GM19035 (cell line): ENCODE measurements around the gene LLCFC1.

Source experiments
- ATAC-seq: cut with Tn5 transposase; IDR thresholded peaks from one replicate; pipeline ENCODE4 v1.9.1; 2021; ENCODE audit not compliant: unreplicated experiment

LLCFC1 gene

DNA sequence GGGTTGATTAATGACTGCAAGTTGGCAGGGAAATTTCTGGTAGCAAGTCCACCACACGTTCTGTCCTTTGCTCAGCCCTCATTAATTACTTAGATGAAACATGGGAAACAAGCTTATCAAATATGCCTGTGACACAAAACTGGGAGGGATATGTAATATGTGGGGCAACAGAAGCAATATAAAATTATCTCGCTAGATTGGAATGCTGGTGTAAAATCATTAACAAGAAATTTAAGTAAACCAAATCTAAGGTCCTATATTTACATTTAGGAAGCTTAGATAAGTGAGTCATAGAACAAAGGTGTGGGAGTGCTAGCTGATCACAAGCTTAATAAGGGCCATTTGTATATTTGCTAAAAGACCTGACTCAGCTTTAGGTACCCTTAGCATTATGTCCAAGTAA, 29.3 kb upstream of the LLCFC1 start:
- no peak for ATAC-seq

- ATAC-seq: no peak
These were observed 28.8 kb upstream of the LLCFC1 start for GRCh38 chr7:142910481-142910880.

- no peak for ATAC-seq
These were observed 26.2 kb upstream of the LLCFC1 start for GRCh38 chr7:142913051-142913450.

DNA sequence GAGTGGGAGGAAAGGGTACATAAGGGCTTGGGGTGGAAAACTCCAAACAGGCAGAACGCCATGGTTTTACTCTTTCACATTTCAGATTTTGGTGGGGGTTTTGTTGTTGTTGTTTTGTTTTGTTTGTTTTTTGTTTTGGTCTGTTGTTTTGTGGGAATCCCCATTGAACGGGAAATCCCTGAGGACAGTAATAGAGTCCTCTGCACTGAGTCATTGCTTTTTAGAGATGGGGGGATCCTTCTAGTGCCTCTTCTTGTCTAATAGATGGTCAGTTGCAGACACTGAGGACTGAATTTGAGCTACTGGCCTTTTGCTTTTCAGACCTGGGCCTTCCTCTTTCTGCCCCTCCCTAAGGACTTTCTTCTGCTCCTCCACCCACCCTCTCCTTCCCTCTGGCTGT, 25.7 kb upstream of the LLCFC1 start:
- no peak for ATAC-seq

DNA sequence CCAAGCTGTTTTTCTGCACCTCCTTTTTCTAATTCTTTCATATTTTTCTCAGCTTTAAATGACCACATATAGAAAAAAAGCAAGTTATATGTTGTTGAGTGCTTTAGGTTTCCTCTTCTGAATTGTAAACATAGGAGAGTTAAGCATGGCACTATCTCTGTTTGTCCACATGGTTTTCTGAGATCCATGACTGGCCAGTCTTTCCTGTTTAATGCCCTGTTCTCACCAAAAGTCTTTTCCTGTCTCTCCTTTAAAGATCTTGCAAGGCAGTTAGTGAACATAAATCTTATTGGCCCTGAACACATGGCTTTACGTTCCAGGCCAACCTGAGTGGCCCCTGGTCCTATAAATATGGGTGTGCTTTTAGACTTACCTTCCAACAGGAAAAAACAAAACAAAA, 25.2 kb upstream of the LLCFC1 start:
- ATAC-seq: no peak

DNA sequence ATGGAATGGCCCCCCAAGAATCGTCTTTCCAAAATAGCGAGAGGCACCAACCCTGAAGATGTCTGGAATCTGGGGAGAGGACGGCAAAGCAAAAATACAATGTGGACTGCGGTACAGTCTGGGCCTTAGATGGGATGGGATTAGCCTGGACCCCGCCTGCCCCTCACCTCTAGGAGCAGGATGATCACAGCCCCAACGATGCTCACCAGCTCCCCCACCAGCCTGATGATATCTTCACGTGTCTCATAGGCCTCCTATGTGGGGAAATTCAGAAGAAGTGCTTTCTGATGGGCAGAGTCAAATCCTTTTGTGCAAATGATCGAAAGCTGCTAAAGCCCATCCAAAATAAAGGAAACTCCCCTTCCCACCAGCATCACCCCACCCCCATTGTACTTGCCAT, 24.0 kb upstream of the LLCFC1 start:
- no peak for ATAC-seq

DNA sequence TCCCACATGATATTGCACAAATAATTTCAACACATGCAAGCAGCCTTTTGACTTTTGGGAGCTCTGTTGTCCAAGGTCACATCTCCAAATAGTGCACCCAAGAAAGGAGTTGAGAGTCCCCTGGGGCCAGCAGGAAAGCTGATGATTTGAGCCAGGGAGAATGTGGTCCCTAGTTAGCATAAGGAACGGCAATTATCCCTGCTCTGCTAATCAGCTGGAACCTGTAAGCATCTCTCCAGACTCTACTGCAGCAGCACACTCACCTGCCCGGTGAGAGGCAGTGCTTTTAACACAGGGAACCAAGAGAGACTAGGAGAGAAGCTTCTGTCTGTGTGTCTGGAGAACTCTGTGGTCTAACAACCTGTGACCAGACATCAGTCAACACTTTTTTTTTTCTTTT, 22.8 kb upstream of the LLCFC1 start:
- ATAC-seq: no peak

- ATAC-seq: no peak
These were observed 21.8 kb upstream of the LLCFC1 start for GRCh38 chr7:142917447-142917846.

DNA sequence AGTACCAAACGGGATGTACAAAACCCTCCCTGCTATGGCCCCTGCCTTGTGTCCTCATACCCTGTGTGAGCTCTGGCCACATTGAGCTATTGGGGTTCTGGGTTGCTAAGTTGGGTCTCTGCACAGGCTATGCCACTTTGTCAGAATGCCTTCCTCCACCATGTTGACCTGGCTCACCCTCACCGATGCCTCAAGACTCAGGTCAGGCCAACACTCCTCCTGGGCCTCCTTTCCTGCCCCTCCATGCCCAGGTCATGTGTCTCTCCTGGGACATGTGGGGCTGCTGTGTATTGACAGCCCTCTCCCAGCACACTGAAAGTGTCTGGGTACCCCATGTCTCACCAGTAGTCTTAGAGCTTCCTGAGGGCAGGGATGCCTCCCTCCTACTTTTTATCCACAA, 20.4 kb upstream of the LLCFC1 start:
- ATAC-seq: no peak

- ATAC-seq: no peak
These were observed 19.6 kb upstream of the LLCFC1 start for GRCh38 chr7:142919656-142920055.

- no peak for ATAC-seq
These were observed 15.9 kb upstream of the LLCFC1 start for GRCh38 chr7:142923391-142923790.

- ATAC-seq: no peak
These were observed 13.9 kb upstream of the LLCFC1 start for GRCh38 chr7:142925413-142925812.

DNA sequence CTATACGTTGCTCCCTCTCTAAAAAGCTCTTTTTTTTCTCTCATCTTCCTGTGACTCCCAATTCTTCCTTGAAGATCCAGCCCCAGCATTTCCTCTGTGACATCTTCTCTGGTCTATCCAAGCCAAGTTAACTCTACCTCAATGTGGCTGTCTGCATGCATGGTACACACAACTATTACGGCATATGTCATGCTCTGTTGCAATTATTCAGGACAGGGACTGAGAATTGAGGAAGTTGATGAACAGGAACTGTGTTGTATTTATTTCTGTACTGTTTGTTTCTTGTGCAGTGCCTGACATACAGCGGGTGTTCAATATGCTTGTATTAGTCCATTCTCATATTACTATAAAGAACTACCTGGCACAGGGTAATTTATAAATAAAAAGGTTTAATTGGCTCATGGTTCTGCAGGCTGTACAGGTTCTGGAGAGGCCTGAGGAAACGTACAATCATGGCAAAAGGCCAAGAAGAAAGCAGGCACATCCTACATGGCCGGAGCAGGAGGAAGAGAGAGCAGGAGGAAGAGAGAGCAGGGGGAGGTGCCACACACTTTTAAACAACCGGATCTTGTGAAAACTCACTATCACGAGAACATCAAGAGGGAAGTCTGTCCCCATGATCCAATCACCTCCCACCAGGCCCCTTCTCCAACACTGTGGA, 12.1 kb upstream of the LLCFC1 start:
- ATAC-seq: no peak

DNA sequence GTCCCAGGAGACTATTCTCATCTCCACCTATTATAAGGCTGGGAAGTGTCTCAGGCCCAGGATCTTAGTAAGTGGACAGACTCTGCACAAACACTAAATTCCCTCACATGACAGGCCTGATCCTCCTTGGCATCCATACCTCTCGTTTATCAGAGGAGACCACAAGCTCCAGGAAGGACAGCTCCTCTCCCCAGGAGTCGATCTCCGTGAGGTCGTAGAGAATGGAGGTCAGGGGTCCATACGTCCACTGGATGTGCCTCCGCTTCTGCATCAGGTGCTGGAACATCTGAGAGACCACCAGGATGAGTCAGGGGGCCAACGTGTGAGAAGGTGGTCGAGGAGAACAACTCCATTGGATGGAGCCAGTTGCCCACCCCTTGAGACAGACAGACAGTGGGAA, 11.3 kb upstream of the LLCFC1 start:
- no peak for ATAC-seq

DNA sequence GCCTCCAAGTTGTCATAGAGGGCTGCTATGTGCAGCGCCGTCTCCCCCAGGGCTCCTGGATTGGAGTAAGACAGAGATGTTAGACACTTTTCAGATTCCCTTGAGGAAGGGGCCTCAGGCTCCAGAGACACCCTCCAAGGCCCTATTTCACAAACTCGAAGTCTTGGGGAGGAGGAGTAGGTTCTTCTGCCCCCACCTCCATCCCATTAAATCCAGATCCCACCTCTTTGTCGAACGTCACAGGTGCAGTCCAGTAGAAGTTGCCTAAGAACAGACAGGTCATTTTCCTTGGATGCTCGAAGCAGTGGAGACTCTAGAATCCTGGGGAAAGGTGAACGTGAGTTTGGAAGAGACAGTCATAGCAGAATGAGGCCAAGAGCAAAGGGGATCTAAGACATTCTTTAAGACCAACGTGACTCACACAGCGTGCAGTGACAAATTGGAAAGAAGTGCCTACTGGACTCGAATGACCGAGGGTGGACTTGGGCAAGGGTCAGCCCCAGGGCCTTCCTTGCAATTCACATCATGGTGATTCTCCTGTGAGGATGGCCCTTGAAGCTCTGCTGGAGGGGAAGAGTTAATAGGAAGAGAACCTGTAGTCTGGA, 9.1 kb upstream of the LLCFC1 start:
- no peak for ATAC-seq

GRCh38 chr7:142932386-142933091, 6.7 kb upstream of the LLCFC1 start:
- ATAC-seq: no peak

DNA sequence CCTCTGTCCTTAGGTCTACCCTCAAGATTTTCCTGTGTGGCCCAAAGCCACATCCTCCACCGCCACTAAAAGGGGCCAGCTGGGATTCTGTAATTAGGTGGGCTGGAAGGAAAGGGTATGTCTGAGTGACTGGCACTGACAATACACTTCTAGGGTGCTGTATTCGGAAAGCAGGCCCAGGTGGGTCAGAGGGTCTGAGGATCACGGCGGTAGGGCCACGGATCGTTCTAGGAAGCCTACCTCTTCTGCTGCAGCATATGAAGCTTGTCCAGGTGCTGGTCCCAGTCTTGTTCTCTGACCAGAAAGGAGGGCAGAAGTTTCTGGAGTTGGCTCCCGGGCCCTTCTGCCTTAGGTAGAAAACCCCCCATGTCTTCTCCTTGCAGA, 6.2 kb upstream of the LLCFC1 start:
- ATAC-seq: no peak

- no peak for ATAC-seq
These were observed 5.7 kb upstream of the LLCFC1 start, which contains the start of gene TRPV5 for GRCh38 chr7:142933624-142934023. Gene TRPV5 (minus strand): TSS chr7:142933746. CDS start chr7:142933459, 287 bp downstream.

GRCh38 chr7:142934056-142934455, 5.2 kb upstream of the LLCFC1 start:
- no peak for ATAC-seq

GRCh38 chr7:142935941-142936565, 3.2 kb upstream of the LLCFC1 start:
- ATAC-seq: no peak

GRCh38 chr7:142938611-142939010, 673 bp upstream of the LLCFC1 start:
- ATAC-seq: no peak

GRCh38 chr7:142940966-142941535, 1.8 kb downstream of the LLCFC1 start:
- no peak for ATAC-seq
